ENCODE results near the gene ZNF775.

DNA sequence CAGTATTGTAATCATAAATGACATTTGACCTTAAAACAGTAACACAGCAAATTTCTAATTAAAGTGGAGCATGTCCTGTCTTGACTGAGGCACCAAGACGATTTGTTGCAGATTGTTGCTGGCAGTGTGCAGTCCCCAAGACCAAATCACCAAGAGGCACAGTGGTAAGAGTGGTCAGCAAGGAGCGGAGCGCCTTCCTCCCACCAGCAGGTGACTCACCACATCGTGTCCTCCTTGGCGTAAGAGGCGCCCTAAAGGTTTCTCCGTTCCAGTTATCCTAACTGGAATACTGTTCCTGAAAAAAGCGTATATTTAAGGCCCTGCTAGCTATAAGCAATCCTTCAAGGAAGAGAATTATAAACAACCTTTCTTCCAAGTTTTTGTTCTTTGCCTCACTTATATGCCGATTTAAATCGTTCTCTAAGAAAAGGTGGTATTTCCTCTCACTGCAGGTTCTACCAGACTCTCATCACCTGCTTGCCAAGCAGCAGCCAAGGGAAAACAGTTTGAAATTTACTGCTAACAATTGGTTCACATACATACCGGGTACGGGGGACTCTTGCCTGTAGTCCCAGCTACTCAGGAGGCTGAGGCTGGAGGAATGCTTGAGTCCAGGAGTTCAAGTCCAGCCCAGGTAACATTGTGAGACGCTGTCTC, 21.2 kb upstream of the ZNF775 start:
- TF ChIP-seq CTCF (IDR thresholded peaks at IDR 0.05; ENCODE audit: low read depth, low read length, poor library complexity, severe bottlenecking) (no peak), EZH2phosphoT487 (IDR thresholded peaks at IDR 0.05; ENCODE audit: borderline replicate concordance, low read length) (no peak)

All from DOHH2 (cell line).